Left ventricle myocardium inferior (tissue), 1 donor: ENCODE data around the gene PPP2R2B. TPM values are rescaled to one million over a fixed set of nuclear protein-coding genes. Genes with fewer than 3 reads are reported as not detected.

Experiments used
- DNase-seq: peaks from one replicate; pipeline ENCODE4 v3.0.0-alpha.2; 2020
- H3K27ac ChIP-seq: fragments of 200-600 bp; replicated peaks from 2 replicates; pipeline ENCODE4 v1.8.0; 2021
- H3K27me3 ChIP-seq: fragments of 200-600 bp; 2 replicates; pipeline ENCODE4 v1.8.0; 2021; ENCODE audit warnings: low read depth
- H3K36me3 ChIP-seq: fragments of 200-600 bp; 2 replicates; pipeline ENCODE4 v1.8.0; 2021
- H3K4me1 ChIP-seq: fragments of 200-600 bp; 2 replicates; pipeline ENCODE4 v1.8.0; 2021
- H3K4me3 ChIP-seq: fragments of 200-600 bp; 2 replicates; pipeline ENCODE4 v1.8.0; 2021; ENCODE audit warnings: mild to moderate bottlenecking, moderate library complexity
- H3K9me3 ChIP-seq: fragments of 200-600 bp; replicated peaks from 2 replicates; pipeline ENCODE4 v1.8.0; 2021
- intact Hi-C: fragments of 100-400 bp; cut with micrococcal nuclease; formaldehyde crosslinking; loops from one replicate; pipeline ENCODE4 v1.11.0; 2022
- total RNA-seq: library from RNA; stranded (reverse); fragmentation: NEBNext Ultra II Directional; extraction: Animal tissue kit (Norgen Biotek cat#: 25700); gene quantifications from one replicate; pipeline ENCODE4 v1.2.1, GENCODE V29; 2021
- TF ChIP-seq, protein P1 (sequence below): fragments of 200-600 bp; IDR thresholded peaks from 2 replicates; pipeline ENCODE4 v1.8.0; 2021; ENCODE audit warnings: antibody characterized with exemption, mild to moderate bottlenecking, borderline replicate concordance
- donor health status: DM: no; HTN: yes; CAD: no; lungs with severe emphysema.

Gene PPP2R2B
- total RNA-seq, 1 donor from 2014 or later = 0.11 TPM

DNA sequence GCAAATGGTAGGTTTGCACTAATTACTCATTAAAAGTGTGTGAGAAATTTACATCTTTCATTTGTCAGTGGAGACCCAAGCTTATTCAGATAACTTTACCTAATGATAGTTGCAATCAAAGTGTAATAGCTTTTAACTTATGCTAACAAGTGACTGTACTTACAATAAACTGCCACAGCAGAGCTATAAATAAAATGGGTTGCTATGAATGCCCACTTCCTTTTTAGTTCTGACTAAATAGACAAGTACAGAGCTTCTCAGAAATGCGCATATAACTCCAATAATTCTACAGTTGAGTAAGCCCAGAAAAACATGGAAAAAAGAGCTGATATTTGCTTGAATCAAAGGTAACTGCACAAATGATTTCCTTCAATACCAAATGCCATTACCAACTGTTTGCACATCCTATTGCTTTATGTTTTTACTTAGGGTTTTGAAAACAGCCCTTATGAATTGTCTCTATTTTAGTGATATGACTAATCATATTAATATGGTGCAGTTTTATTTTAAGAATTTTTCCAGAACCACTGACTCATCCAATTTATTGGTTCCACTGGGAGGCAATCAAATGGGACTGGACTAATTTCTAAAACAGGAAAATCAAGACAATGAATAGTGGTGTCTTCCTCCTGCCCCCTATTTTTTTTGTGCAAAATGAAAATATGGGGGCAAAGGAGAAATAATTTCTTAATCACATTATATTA lies 84.1 kb downstream of the PPP2R2B start:
- H3K27ac ChIP-seq = no peak overlapping the region

DNA sequence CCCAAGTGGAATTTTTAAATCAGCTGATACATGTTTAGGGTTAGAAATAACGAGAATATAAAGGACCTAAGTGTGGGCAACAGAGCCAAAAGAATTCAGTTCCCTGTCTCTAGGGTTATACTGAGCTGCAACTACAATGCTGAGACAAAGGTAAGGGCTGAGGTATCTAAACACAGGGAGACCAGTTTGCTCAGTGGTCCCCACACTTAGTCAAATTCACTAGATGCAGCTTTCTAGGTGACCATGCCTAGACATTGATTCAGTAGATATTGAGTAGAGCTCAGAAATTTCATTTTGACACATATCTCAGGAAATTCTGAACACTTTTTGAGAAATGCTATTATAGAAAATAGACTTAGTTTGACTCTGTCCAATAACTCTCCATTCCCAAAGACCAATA lies 84.8 kb downstream of the PPP2R2B start:
- no peaks in the 10 kb centered on the region for H3K36me3 ChIP-seq
- H3K4me1 ChIP-seq = no peaks in the 10 kb centered on the region
- DNase-seq = no peak
- no peak overlapping the region for H3K27ac ChIP-seq
- H3K9me3 ChIP-seq = no peaks in the 10 kb centered on the region
- intact Hi-C loops = no loop called here
- peaks cover 5% of the 10 kb centered on the region for H3K27me3 ChIP-seq
- no peak overlapping the region for H3K4me3 ChIP-seq
- TF ChIP-seq, protein P1, sequence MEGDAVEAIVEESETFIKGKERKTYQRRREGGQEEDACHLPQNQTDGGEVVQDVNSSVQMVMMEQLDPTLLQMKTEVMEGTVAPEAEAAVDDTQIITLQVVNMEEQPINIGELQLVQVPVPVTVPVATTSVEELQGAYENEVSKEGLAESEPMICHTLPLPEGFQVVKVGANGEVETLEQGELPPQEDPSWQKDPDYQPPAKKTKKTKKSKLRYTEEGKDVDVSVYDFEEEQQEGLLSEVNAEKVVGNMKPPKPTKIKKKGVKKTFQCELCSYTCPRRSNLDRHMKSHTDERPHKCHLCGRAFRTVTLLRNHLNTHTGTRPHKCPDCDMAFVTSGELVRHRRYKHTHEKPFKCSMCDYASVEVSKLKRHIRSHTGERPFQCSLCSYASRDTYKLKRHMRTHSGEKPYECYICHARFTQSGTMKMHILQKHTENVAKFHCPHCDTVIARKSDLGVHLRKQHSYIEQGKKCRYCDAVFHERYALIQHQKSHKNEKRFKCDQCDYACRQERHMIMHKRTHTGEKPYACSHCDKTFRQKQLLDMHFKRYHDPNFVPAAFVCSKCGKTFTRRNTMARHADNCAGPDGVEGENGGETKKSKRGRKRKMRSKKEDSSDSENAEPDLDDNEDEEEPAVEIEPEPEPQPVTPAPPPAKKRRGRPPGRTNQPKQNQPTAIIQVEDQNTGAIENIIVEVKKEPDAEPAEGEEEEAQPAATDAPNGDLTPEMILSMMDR = no peak

More for the DNA sequence above, 84.1 kb downstream of the PPP2R2B start:
- TF ChIP-seq, protein P1 = no peak
- intact Hi-C loops = no loop called here
- H3K4me3 ChIP-seq = no peak overlapping the region
- H3K36me3 ChIP-seq = no peaks in the 10 kb centered on the region
- DNase-seq = no peak
- H3K9me3 ChIP-seq = no peaks in the 10 kb centered on the region
- no peaks in the 10 kb centered on the region for H3K4me1 ChIP-seq
- peaks cover 5% of the 10 kb centered on the region for H3K27me3 ChIP-seq

DNA sequence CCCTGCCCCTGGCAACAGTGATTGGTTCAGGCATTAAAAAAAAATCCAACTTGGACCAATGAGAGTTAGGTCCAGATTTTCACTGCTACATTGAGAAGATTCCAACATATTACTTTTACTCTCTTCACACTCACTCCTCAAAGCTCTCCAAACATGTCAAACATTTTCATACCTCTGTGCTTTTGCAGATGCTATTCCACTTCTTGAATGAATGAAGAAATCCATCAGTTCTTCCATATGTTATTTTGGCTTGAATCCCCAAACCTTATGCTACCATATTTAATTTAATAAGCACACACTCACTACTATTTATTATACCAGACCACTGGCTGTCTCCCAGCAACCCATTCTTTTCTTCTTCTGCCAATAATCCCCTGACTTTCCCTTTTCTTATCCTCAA lies 87.1 kb downstream of the PPP2R2B start:
- Histone ChIP-seq H3K4me1 (no peaks in the 10 kb centered on the region), H3K36me3 (no peaks in the 10 kb centered on the region), H3K27me3 (peaks cover 5% of the 10 kb centered on the region), H3K9me3 (no peaks in the 10 kb centered on the region), H3K27ac (no peak overlapping the region), H3K4me3 (no peak overlapping the region)
- TF ChIP-seq, protein P1 = no peak
- no peak for DNase-seq
- intact Hi-C loops = no loop called here

DNA sequence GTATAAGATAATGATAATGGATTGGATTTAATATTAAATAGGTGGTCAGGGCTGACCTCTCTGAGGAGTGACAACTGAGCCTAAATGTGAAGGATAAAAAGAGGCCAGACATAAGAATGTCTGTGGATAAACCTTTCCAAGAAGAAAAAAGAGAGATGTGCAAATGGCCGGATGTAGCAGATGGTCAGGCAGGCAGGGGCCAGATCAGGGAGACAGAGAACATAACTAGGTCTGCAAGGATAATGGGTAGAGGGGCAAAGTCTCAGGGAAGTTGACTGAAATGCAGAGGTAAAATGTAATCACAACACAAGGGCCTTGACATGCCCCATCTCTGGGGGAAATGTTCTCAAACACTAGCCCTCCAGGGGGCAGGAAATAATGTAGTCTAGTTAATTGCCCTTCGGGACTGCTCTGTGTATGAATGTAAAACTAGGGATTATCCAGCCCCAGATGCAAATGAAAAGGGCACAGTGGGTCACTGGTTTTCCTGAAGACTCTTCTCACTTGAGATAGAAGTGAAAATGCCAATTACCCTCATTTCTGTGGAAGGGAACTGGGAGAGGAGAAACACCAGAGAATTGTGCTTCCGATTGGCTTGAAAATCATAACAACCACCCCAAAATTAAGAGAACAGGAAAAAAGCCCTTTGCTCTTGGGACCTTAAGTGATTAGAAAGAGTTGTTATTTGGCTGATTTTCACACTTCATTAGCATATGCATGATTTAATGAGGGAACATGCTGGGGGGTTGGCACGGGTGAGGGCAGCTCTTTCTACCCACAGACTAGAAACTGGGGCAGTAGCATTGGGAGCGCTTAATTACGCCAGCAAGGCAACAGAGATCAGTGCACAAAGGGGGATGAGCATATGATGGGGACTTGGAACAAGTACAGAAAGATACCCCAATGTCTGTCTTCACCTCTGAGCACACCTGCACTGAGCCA lies 88.6 kb downstream of the PPP2R2B start:
- intact Hi-C loops = no loop called here
- TF ChIP-seq, protein P1 = no peak
- H3K27me3 ChIP-seq = peaks cover 5% of the 10 kb centered on the region
- no peaks in the 10 kb centered on the region for H3K4me1 ChIP-seq
- no peak for DNase-seq
- no peak overlapping the region for H3K4me3 ChIP-seq
- no peaks in the 10 kb centered on the region for H3K9me3 ChIP-seq
- H3K36me3 ChIP-seq = no peaks in the 10 kb centered on the region
- H3K27ac ChIP-seq = no peak overlapping the region

DNA sequence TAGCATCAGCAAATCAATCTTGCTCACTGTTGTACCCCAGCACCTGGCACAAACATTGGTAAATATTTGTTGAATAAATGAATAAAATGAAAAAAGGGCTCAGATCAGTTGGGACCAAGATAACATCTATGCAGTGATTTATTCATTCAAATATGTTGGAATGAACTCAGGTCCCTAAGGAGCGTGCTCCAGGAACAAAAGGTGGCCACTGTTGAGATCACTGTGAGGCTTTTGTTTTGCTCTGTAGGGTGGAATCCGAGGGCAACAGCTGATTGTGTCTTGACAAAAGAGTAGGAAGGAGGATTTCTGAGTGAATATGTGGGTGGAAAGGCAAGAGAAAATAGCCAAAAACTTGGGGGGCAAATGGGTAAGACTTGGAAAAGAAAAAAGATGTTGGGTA lies 89.7 kb downstream of the PPP2R2B start:
- Histone ChIP-seq H3K9me3 (no peaks in the 10 kb centered on the region), H3K27me3 (peaks cover 5% of the 10 kb centered on the region), H3K4me3 (no peak overlapping the region), H3K4me1 (no peaks in the 10 kb centered on the region), H3K36me3 (no peaks in the 10 kb centered on the region), H3K27ac (no peak overlapping the region)
- no peak for DNase-seq
- intact Hi-C loops = no loop called here
- TF ChIP-seq, protein P1 = no peak
